GM13977 (cell line): Measurements from ENCODE around the gene COX4I1.

Experiments
- DNase-seq: peaks from one replicate; pipeline ENCODE4 v3.0.0; 2012; ENCODE audit warnings: low spot score
- CTCF ChIP-seq: IDR thresholded peaks from 2 replicates; pipeline ENCODE4 v1.5.1; 2012; ENCODE audit warnings: mild to moderate bottlenecking, control low read depth; ENCODE audit not compliant: insufficient read depth; ENCODE audit errors: extremely low read depth, missing control alignments
- in situ Hi-C: fragments of 300-500 bp; cut with MboI; formaldehyde crosslinking; loops from one replicate; pipeline ENCODE4 v1.12.0; 2022; ENCODE audit warnings: low sequenced_read_pairs, low pct_unique_long_range_greater_than_20kb, mixed read lengths, inconsistent platforms; ENCODE audit not compliant: unreplicated experiment

The COX4I1 gene

GRCh38 chr16:85767531-85767930 is 32.0 kb upstream of the COX4I1 start:
- TF ChIP-seq CTCF, result no peak
- DNase-seq, result no peak
- in situ Hi-C loops, result no loop called here

GRCh38 chr16:85768199-85768598 is 31.3 kb upstream of the COX4I1 start:
- DNase-seq, result no peak
- in situ Hi-C loops, result no loop called here
- no peak for TF ChIP-seq CTCF

GRCh38 chr16:85770741-85771140 is 28.8 kb upstream of the COX4I1 start:
- no peak for DNase-seq
- in situ Hi-C loops, result no loop called here
- no peak for TF ChIP-seq CTCF

GRCh38 chr16:85773044-85773443 is 26.5 kb upstream of the COX4I1 start:
- in situ Hi-C loops, result no loop called here
- no peak for DNase-seq
- no peak for TF ChIP-seq CTCF

GRCh38 chr16:85774136-85774535 is 25.4 kb upstream of the COX4I1 start:
- TF ChIP-seq CTCF, result no peak
- in situ Hi-C loops, result no loop called here
- DNase-seq, result no peak

GRCh38 chr16:85774811-85775210 is 24.7 kb upstream of the COX4I1 start:
- in situ Hi-C loops, result no loop called here
- DNase-seq, result no peak
- TF ChIP-seq CTCF, result no peak
